Pancreas (tissue), 10 donors: ENCODE results near the gene PTPRK. TPM values are rescaled to one million over a fixed set of nuclear protein-coding genes. Genes with fewer than 3 reads are reported as not detected.

Experiments
- ATAC-seq, 4 donors: fragments of 200-7000 bp; cut with Tn5 transposase; one replicate each; pipeline versions ENCODE4 v1.8.0 to v1.9.1; 2020; ENCODE audit warnings: mild to moderate bottlenecking in 4 of 4, moderate library complexity in 4 of 4
- DNase-seq, 6 donors: peaks; one replicate each; pipeline ENCODE4 v3.0.0-alpha.2; 2020
- FAIRE-seq: peaks from 2 replicates; lab custom pipeline; 2012; peaks lifted over from hg19 to GRCh38; lab: Jason Lieb, UNC
- H3K27ac ChIP-seq, 4 donors: fragments of 200-600 bp; sonication (generic); 1 replicate in 3 of 4; 2 replicates in 1 of 4; pipeline versions ENCODE4 v1.5.0 to v1.8.0; 2020
- H3K27me3 ChIP-seq, 4 donors: fragments of 200-600 bp; one replicate each; pipeline ENCODE4 v1.8.0; 2021
- H3K36me3 ChIP-seq, 3 donors: fragments of 200-600 bp; sonication (generic) in 1 of 3; one replicate each; pipeline versions ENCODE4 v1.5.0 to v1.8.0; 2020 to 2021
- H3K4me1 ChIP-seq, 3 donors: fragments of 200-600 bp; one replicate each; pipeline ENCODE4 v1.8.0; 2021
- H3K4me3 ChIP-seq, 4 donors: fragments of 200-600 bp; sonication (generic) in 2 of 4; one replicate each; pipeline versions ENCODE4 v1.5.0 to v1.8.0; 2020 to 2021
- H3K9me3 ChIP-seq, 4 donors: fragments of 200-600 bp; one replicate each; pipeline ENCODE4 v1.8.0; 2021
- CTCF ChIP-seq, 4 donors: fragments of 200-600 bp; sonication (generic) in 3 of 4; IDR thresholded peaks; one replicate each; pipeline versions ENCODE4 v1.5.0 to v1.8.0; 2021; ENCODE audit warnings: antibody characterized with exemption in 4 of 4
- WGBS, 2 donors: extraction: QIAGEN DNeasy Blood & Tissue Kit; methylation state at CpG; one replicate each; pipeline ENCODE4 v1.1.7; 2013; 5-methylcytosine and 5-hydroxymethylcytosine counted together
- intact Hi-C, 3 donors: fragments of 100-400 bp; cut with DNase I; formaldehyde crosslinking; loops; one replicate each; pipeline versions ENCODE4 v1.11.1 to v1.14.2; 2022
- polyA plus RNA-seq, 2 donors: library from polyadenylated mRNA; stranded (reverse); fragments of 200-250 nt; gene quantifications; one replicate each; pipeline ENCODE4 v1.2.3, GENCODE V29; 2013
- total RNA-seq, 6 donors: library from RNA; stranded (reverse); fragmentation: NEBNext Ultra II Directional in 4 of 6; extraction: Animal tissue kit (Norgen Biotek cat#: 25700) in 4 of 6; gene quantifications; one replicate each; pipeline versions ENCODE4 v1.2.1 to v1.2.4, GENCODE V29; 2021 to 2023
- donor health status: healthy with polysubstance abuse.
- donor health status: DM: no; HTN: no; CAD: no; lungs with moderate emphysema.
- donor health status: DM: no; HTN: no; CAD: no.
- donor health status: control.
- donor health status: control.
- donor health status: Bipolar disorder and iron deficiency.
- donor health status: DM: yes; HTN: yes; CAD: no.
- donor health status: DM: no; HTN: no; CAD: no.
- donor health status: DM: no; HTN: no; CAD: no.
- donor health status: DM: yes; HTN: yes; CAD: no.

The PTPRK gene
- total and polyA plus RNA-seq, 8 donors, result 10.5 to 72.7 (median 51.7) TPM

DNA sequence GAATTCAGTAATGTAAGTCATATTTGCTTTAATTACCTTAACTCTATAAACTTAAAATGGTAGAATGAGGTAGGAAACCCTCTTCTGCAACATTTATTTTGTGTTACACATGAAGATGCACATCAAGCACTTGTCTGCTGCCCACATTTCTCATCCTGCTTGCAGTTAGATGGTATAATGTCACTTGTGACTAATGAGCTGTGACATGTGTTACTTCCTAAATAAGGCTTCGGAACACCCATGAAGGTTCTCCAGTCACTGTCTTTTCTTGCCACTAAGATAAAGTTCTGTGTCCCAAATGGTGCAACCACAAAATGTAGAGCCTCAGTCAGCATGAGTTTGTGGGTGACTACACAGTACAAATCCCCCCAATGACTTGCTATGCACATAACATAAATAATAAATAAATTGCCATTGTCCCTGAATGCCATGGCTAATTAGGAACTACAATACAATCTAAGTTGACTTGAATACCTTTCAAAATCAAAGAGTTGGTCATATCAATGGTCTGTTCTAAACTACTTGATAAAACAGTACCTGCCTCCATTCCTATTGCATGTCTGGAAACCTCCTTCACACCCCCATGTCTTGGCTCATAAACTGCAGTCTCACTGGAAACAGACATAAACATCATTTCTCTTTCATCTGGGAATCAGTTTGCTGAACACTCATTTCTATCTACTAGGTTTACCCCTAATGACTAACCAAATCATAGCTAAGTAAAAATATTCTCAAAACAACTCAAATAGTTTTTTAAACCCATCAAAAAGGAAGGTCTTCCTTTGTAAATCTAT is 157.2 kb downstream of the PTPRK start:
- Histone ChIP-seq H3K4me1 (peaks cover 16 to 33% (median 27%) of the 10 kb centered on the region in 3 donors), H3K36me3 (no peaks in the 10 kb centered on the region), H3K27me3 (no peaks in the 10 kb centered on the region), H3K4me3 (no peak overlapping the region), H3K9me3 (no peaks in the 10 kb centered on the region), H3K27ac (no peak overlapping the region)
- intact Hi-C loops, result no loop called here
- WGBS, 2 donors, result 97 to 98% methylated on average over 1 of the region's 1 CpG
- no peak for DNase-seq
- no peak for TF ChIP-seq CTCF (IDR thresholded peaks at IDR 0.05)
- ATAC-seq, result no peak
- FAIRE-seq, result no peak

- intact Hi-C loops, result no loop called here
- H3K4me1 ChIP-seq, result peaks cover 10 to 23% (median 19%) of the 10 kb centered on the region in 3 donors
- H3K36me3 ChIP-seq, result no peaks in the 10 kb centered on the region
- FAIRE-seq (peak; percentile 32), ATAC-seq (no peak), DNase-seq (no peak)
- H3K27me3 ChIP-seq, result no peaks in the 10 kb centered on the region
- 95 to 96% methylated on average over 2 of the region's 2 CpGs for WGBS, 2 donors
- no peak overlapping the region for H3K27ac ChIP-seq
- H3K9me3 ChIP-seq, result no peaks in the 10 kb centered on the region
- TF ChIP-seq CTCF (IDR thresholded peaks at IDR 0.05), result no peak
- no peak overlapping the region for H3K4me3 ChIP-seq
These were observed 159.0 kb downstream of the PTPRK start for GRCh38 chr6:128361378-128361777.

DNA sequence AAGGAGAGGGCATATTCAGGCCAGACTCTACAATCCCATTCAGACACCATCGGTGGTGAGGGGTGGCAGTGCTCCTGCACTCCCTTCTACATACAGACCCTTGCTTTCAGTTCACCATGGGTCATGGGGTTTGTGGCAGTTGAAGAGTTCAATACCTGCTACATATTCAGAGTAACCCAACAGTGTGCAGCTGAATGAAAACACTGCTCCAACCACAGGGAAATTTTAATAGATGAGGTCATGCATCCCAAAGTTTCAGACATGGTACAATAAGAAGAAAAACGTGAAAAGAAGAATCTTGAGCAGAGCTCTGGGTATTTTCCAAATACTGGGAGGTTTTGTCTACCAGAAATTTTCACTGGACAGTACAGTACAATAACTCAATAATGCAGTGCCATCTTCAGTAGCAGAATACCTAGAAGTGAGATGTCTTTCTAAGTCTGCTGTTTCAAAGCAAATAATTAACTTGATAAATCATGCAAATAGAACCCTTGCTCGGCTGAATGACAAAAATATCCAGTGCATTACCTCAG is 162.1 kb downstream of the PTPRK start:
- ATAC-seq (peak in 2 of 4 donors; percentile 13 to 22), DNase-seq (no peak), FAIRE-seq (no peak)
- Histone ChIP-seq H3K27me3 (no peaks in the 10 kb centered on the region), H3K36me3 (no peaks in the 10 kb centered on the region), H3K27ac (no peak overlapping the region), H3K4me1 (peaks cover 0 to 6% (median 4%) of the 10 kb centered on the region in 3 donors), H3K9me3 (no peaks in the 10 kb centered on the region), H3K4me3 (no peak overlapping the region)
- WGBS, 2 donors, result 36 to 38% methylated on average over 3 of the region's 3 CpGs
- intact Hi-C loops, result no loop called here
- TF ChIP-seq CTCF (IDR thresholded peaks at IDR 0.05), result no peak

- intact Hi-C loops, result no loop called here
- H3K4me1 ChIP-seq, result peaks cover 0 to 6% (median 4%) of the 10 kb centered on the region in 3 donors
- H3K9me3 ChIP-seq, result no peaks in the 10 kb centered on the region
- FAIRE-seq (no peak), ATAC-seq (no peak), DNase-seq (no peak)
- no peaks in the 10 kb centered on the region for H3K27me3 ChIP-seq
- no peak for TF ChIP-seq CTCF (IDR thresholded peaks at IDR 0.05)
- 84 to 86% methylated on average over 3 of the region's 3 CpGs for WGBS, 2 donors
- no peak overlapping the region for H3K27ac ChIP-seq
- no peak overlapping the region for H3K4me3 ChIP-seq
- H3K36me3 ChIP-seq, result no peaks in the 10 kb centered on the region
These were observed 162.8 kb downstream of the PTPRK start for GRCh38 chr6:128357392-128358130.
